Effector memory CD4-positive, alpha-beta T cell (primary cell): ENCODE data around the gene FBXO44.

Experiments
- DNase-seq, 3 donors: peaks; one replicate each; pipeline ENCODE4 v3.0.0-alpha.2; 2020
- H3K27ac ChIP-seq: 2 replicates; pipeline ENCODE4 v1.7.0; 2013; ENCODE audit warnings: mild to moderate bottlenecking, low read length, moderate library complexity; ENCODE audit not compliant: insufficient read depth, poor library complexity, severe bottlenecking
- H3K27me3 ChIP-seq: replicated peaks from 2 replicates; pipeline ENCODE4 v1.7.0; 2013; ENCODE audit warnings: mild to moderate bottlenecking, low read length; ENCODE audit not compliant: insufficient read depth, control insufficient read depth, poor library complexity, severe bottlenecking
- H3K36me3 ChIP-seq: 2 replicates; pipeline ENCODE4 v1.7.0; 2013; ENCODE audit warnings: mild to moderate bottlenecking, low read length, moderate library complexity; ENCODE audit not compliant: control insufficient read depth, insufficient read depth
- H3K4me1 ChIP-seq: 2 replicates; pipeline ENCODE4 v1.7.0; 2013; ENCODE audit warnings: low read length, mild to moderate bottlenecking; ENCODE audit not compliant: control insufficient read depth, insufficient read depth, poor library complexity, severe bottlenecking
- H3K4me3 ChIP-seq: 2 replicates; pipeline ENCODE4 v1.7.0; 2013; ENCODE audit warnings: low read length, low read depth, mild to moderate bottlenecking; ENCODE audit not compliant: insufficient read depth, poor library complexity, severe bottlenecking
- H3K9me3 ChIP-seq: 2 replicates; pipeline ENCODE4 v1.7.0; 2013; ENCODE audit warnings: mild to moderate bottlenecking, low read length, moderate library complexity; ENCODE audit not compliant: control insufficient read depth

Gene FBXO44

GRCh38 chr1:11654939-11655808, 497 bp downstream of the FBXO44 start:
- peaks cover 28% of the 10 kb centered on the region for H3K4me1 ChIP-seq
- H3K9me3 ChIP-seq = no peaks in the 10 kb centered on the region
- peaks cover 11% of the 10 kb centered on the region for H3K36me3 ChIP-seq
- no peak for DNase-seq
- H3K27me3 ChIP-seq = no peaks in the 10 kb centered on the region
- H3K27ac ChIP-seq = peak overlapping the region; percentile 34
- H3K4me3 ChIP-seq = peak overlapping the region; percentile 49

GRCh38 chr1:11657654-11658053, 3.0 kb downstream of the FBXO44 start:
- Histone ChIP-seq H3K4me3 (no peak overlapping the region), H3K36me3 (peaks cover 15% of the 10 kb centered on the region), H3K9me3 (no peaks in the 10 kb centered on the region), H3K27ac (no peak overlapping the region), H3K4me1 (peaks cover 17% of the 10 kb centered on the region), H3K27me3 (no peaks in the 10 kb centered on the region)
- DNase-seq = no peak

- Histone ChIP-seq H3K27me3 (no peaks in the 10 kb centered on the region), H3K36me3 (peaks cover 15% of the 10 kb centered on the region), H3K27ac (no peak overlapping the region), H3K9me3 (no peaks in the 10 kb centered on the region), H3K4me3 (no peak overlapping the region), H3K4me1 (peaks cover 17% of the 10 kb centered on the region)
- no peak for DNase-seq
Observed at GRCh38 chr1:11658542-11658941, 3.9 kb downstream of the FBXO44 start.

- DNase-seq = no peak
- H3K4me3 ChIP-seq = no peak overlapping the region
Observed at GRCh38 chr1:11659748-11660147, 5.1 kb downstream of the FBXO44 start.

GRCh38 chr1:11661103-11661502, 6.4 kb downstream of the FBXO44 start:
- Histone ChIP-seq H3K4me1 (peaks cover 4% of the 10 kb centered on the region), H3K27ac (no peak overlapping the region), H3K36me3 (peaks cover 15% of the 10 kb centered on the region), H3K9me3 (no peaks in the 10 kb centered on the region), H3K27me3 (no peaks in the 10 kb centered on the region), H3K4me3 (no peak overlapping the region)
- DNase-seq = no peak

More at GRCh38 chr1:11659748-11660147, 5.1 kb downstream of the FBXO44 start:
- Histone ChIP-seq H3K9me3 (no peaks in the 10 kb centered on the region), H3K27ac (no peak overlapping the region), H3K36me3 (peaks cover 15% of the 10 kb centered on the region), H3K27me3 (no peaks in the 10 kb centered on the region), H3K4me1 (peaks cover 14% of the 10 kb centered on the region)

GRCh38 chr1:11664336-11665065, 9.8 kb downstream of the FBXO44 start:
- Histone ChIP-seq H3K4me3 (peak overlapping the region; percentile 61), H3K4me1 (peaks cover 3% of the 10 kb centered on the region), H3K27ac (peak overlapping the region; percentile 59), H3K36me3 (peaks cover 9% of the 10 kb centered on the region), H3K27me3 (no peaks in the 10 kb centered on the region), H3K9me3 (no peaks in the 10 kb centered on the region)
- DNase-seq = peak in 2 of 3 donors; percentile 18

GRCh38 chr1:11668516-11668915, 13.8 kb downstream of the FBXO44 start:
- no peak overlapping the region for H3K27ac ChIP-seq
- H3K36me3 ChIP-seq = peaks cover 15% of the 10 kb centered on the region
- peaks cover 3% of the 10 kb centered on the region for H3K4me1 ChIP-seq
- no peaks in the 10 kb centered on the region for H3K9me3 ChIP-seq
- no peak for DNase-seq
- no peaks in the 10 kb centered on the region for H3K27me3 ChIP-seq
- H3K4me3 ChIP-seq = no peak overlapping the region

GRCh38 chr1:11670747-11671146, 16.1 kb downstream of the FBXO44 start:
- DNase-seq = no peak
- H3K4me3 ChIP-seq = no peak overlapping the region
- no peaks in the 10 kb centered on the region for H3K4me1 ChIP-seq
- no peaks in the 10 kb centered on the region for H3K27me3 ChIP-seq
- H3K9me3 ChIP-seq = no peaks in the 10 kb centered on the region
- H3K36me3 ChIP-seq = peaks cover 32% of the 10 kb centered on the region
- no peak overlapping the region for H3K27ac ChIP-seq

- no peaks in the 10 kb centered on the region for H3K27me3 ChIP-seq
- no peaks in the 10 kb centered on the region for H3K9me3 ChIP-seq
- no peak overlapping the region for H3K4me3 ChIP-seq
- no peaks in the 10 kb centered on the region for H3K4me1 ChIP-seq
- H3K27ac ChIP-seq = no peak overlapping the region
- DNase-seq = no peak
- H3K36me3 ChIP-seq = peaks cover 35% of the 10 kb centered on the region
Observed at GRCh38 chr1:11671205-11671543, 16.5 kb downstream of the FBXO44 start.
